NK-92 (cell line): ENCODE results near the gene DOCK1.

Experiments used
- DNase-seq: peaks from one replicate; lab custom pipeline; 2025; ENCODE audit not compliant: unreplicated experiment; lab: John Stamatoyannopoulos, UW

Gene DOCK1

GRCh38 chr10:127071126-127071525 lies 165.9 kb downstream of the DOCK1 start:
- no peak for DNase-seq

GRCh38 chr10:127073666-127074065 lies 168.4 kb downstream of the DOCK1 start:
- DNase-seq, result no peak

GRCh38 chr10:127079392-127079791 lies 174.2 kb downstream of the DOCK1 start:
- DNase-seq, result no peak

GRCh38 chr10:127080317-127080716 lies 175.1 kb downstream of the DOCK1 start:
- DNase-seq, result no peak

- no peak for DNase-seq
These were observed 176.7 kb downstream of the DOCK1 start for GRCh38 chr10:127081851-127082345.

GRCh38 chr10:127082651-127083050 lies 177.4 kb downstream of the DOCK1 start:
- DNase-seq, result no peak

GRCh38 chr10:127085957-127086356 lies 180.7 kb downstream of the DOCK1 start:
- DNase-seq, result no peak

- DNase-seq, result no peak
These were observed 183.7 kb downstream of the DOCK1 start for GRCh38 chr10:127088908-127089307.

GRCh38 chr10:127089446-127089845 lies 184.2 kb downstream of the DOCK1 start:
- DNase-seq, result no peak

GRCh38 chr10:127090138-127090537 lies 184.9 kb downstream of the DOCK1 start:
- DNase-seq, result no peak

- no peak for DNase-seq
These were observed 186.1 kb downstream of the DOCK1 start for GRCh38 chr10:127091354-127091753.

- DNase-seq, result no peak
These were observed 187.7 kb downstream of the DOCK1 start for GRCh38 chr10:127092916-127093315.

GRCh38 chr10:127094984-127095383 lies 189.8 kb downstream of the DOCK1 start:
- no peak for DNase-seq

- no peak for DNase-seq
These were observed 195.9 kb downstream of the DOCK1 start for GRCh38 chr10:127100983-127101615.

GRCh38 chr10:127102176-127102575 lies 196.9 kb downstream of the DOCK1 start:
- DNase-seq, result no peak

- DNase-seq, result no peak
These were observed 209.9 kb downstream of the DOCK1 start for GRCh38 chr10:127115100-127115499.

GRCh38 chr10:127117125-127117524 lies 211.9 kb downstream of the DOCK1 start:
- no peak for DNase-seq

- DNase-seq, result no peak
These were observed 212.8 kb downstream of the DOCK1 start for GRCh38 chr10:127118034-127118433.

GRCh38 chr10:127119936-127120335 lies 214.7 kb downstream of the DOCK1 start:
- DNase-seq, result no peak

- DNase-seq, result no peak
These were observed 217.6 kb downstream of the DOCK1 start for GRCh38 chr10:127122831-127123230.

- DNase-seq, result no peak
These were observed 218.4 kb downstream of the DOCK1 start for GRCh38 chr10:127123626-127124025.

GRCh38 chr10:127125331-127125730 lies 220.1 kb downstream of the DOCK1 start:
- no peak for DNase-seq

- no peak for DNase-seq
These were observed 222.6 kb downstream of the DOCK1 start for GRCh38 chr10:127127822-127128221.
